ENCODE data around the gene KCNC3. TPM values are rescaled to one million over a fixed set of nuclear protein-coding genes. Genes with fewer than 3 reads are reported as not detected.

The KCNC3 gene
- total and polyA plus RNA-seq, 2 of the 4 experiments (the other 2 are of a cell fraction), result 0.07 TPM; not detected in 1

DNA sequence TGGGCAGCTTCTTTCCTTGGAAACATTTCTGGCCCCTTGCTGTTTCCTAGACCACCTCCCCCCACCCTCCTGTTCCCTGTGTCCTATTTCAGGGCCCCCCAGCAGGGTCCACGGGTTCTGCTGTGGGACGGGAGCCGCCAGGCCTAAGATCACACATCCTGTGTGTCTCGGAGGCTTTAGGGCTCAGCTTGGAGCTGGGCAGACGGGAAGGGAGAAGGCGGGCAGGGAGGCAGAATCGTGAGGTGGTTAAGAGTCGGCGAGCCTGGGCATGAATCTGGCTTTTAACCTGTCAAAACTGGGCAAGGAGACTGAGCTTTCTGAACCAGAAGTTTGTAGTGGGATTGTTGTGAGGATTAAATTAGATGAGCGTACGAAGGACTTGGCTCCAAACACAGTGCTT, 4.8 kb downstream of the KCNC3 start:
- no peaks in the 10 kb centered on the region for H4K20me1 ChIP-seq (ENCODE audit: insufficient read depth, low read length)
- no peak overlapping the region for H2AK5ac ChIP-seq (ENCODE audit: low read depth, low read length)
- TF ChIP-seq MXI1 (IDR thresholded peaks at IDR 0.05; ENCODE audit: borderline replicate concordance, low read depth, low read length) (no peak), NFE2L2 (IDR thresholded peaks at IDR 0.05; ENCODE audit: low read depth, low read length) (no peak)
- dilution Hi-C loops (cut with HindIII; ENCODE audit: low sequenced_read_pairs, unreplicated experiment) (no loop called here), in situ Hi-C loops (cut with MboI; ENCODE audit: low sequenced_read_pairs) (no loop called here), intact Hi-C loops (cut with micrococcal nuclease) (no loop called here)
- H3K79me1 ChIP-seq (ENCODE audit: low read depth in 1 of 2, low read length in 2 of 2), result no peaks in the 10 kb centered on the region
- H3K56ac ChIP-seq (ENCODE audit: extremely low read depth, insufficient read depth, low read length), result no peak overlapping the region
- POLR2A ChIA-PET (ENCODE audit: unreplicated experiment), result no interaction called here
- no peak for DNase-seq
- H3K4ac ChIP-seq (ENCODE audit: low read depth, low read length), result no peak overlapping the region
- H3K4me3 ChIP-seq (ENCODE audit: insufficient read depth, low read depth, low read length), result no peak overlapping the region
- no peak overlapping the region for H3K27ac ChIP-seq (ENCODE audit: insufficient read depth, low read length)
- H2BK5ac ChIP-seq (ENCODE audit: low read depth, low read length, poor library complexity, severe bottlenecking), result no peak overlapping the region
- H3K9ac ChIP-seq (ENCODE audit: low read depth, low read length), result no peak overlapping the region
- no peaks in the 10 kb centered on the region for H3K9me1 ChIP-seq (ENCODE audit: insufficient read depth, low read length)
- no peak overlapping the region for H2AFZ ChIP-seq (replicated peaks; ENCODE audit: low read length, poor library complexity)
- no peaks in the 10 kb centered on the region for H3K36me3 ChIP-seq (ENCODE audit: control insufficient read depth, insufficient read depth, low read length)
- H4K8ac ChIP-seq (ENCODE audit: low read depth in 2 of 2, low read length in 2 of 2), result no peak overlapping the region
- H2BK15ac ChIP-seq (ENCODE audit: low read depth, low read length), result no peak overlapping the region
- 52% methylated on average over 8 of the region's 11 CpGs; no CpG with 5 or more reads in 1 of the 2 experiments for WGBS, 2 experiments (ENCODE audit: extremely low coverage in 2 of 2, insufficient read length in 1 of 2)
- H3K4me1 ChIP-seq (ENCODE audit: control insufficient read depth, insufficient read depth, low read length), result no peaks in the 10 kb centered on the region
- H3K9me3 ChIP-seq (ENCODE audit: control insufficient read depth, insufficient read depth, low read length), result peaks cover 3% of the 10 kb centered on the region; the same call in 1 of the 2 replicates
- H3K4me2 ChIP-seq (ENCODE audit: low read depth, low read length), result no peak overlapping the region
- H4K91ac ChIP-seq (ENCODE audit: insufficient read depth, low read depth, low read length), result no peak overlapping the region
- H3K14ac ChIP-seq (replicated peaks; ENCODE audit: low read depth, low read length), result no peak overlapping the region
- no TSS peak for BruUV-seq (replicated peaks)
- no peak for ATAC-seq (ENCODE audit: low read depth)
- H3K27me3 ChIP-seq (ENCODE audit: control insufficient read depth, insufficient read depth, low read length), result peaks cover 16% of the 10 kb centered on the region
- H2BK120ac ChIP-seq (ENCODE audit: low read depth, low read length), result no peak overlapping the region
- CTCF ChIA-PET, result no interaction called here
- no peak overlapping the region for H3K23ac ChIP-seq (ENCODE audit: low read depth, low read length)
- H4K5ac ChIP-seq (ENCODE audit: low read depth, low read length), result no peak overlapping the region
- H3K18ac ChIP-seq (ENCODE audit: low read depth, low read length), result no peak overlapping the region
- no peak overlapping the region for H2AK9ac ChIP-seq (replicated peaks; ENCODE audit: low read depth, low read length, poor library complexity)
- H2BK20ac ChIP-seq (ENCODE audit: low read depth, low read length), result no peak overlapping the region

Measured in IMR-90 (cell line).